Forelimb muscle (tissue), 1 donor: ENCODE results near the gene ROBO1. TPM values are rescaled to one million over a fixed set of nuclear protein-coding genes. Genes with fewer than 3 reads are reported as not detected.
"Not testable (repeated sequence)": the region's sequence is repeated elsewhere in the genome, so short reads cannot be mapped to it uniquely, and the experiment has no call there.

Experiments used
- DNase-seq: peaks from one replicate; pipeline ENCODE4 v3.0.0-alpha.2; 2013; ENCODE audit warnings: low read depth
- polyA plus RNA-seq: library from polyadenylated mRNA; unstranded; fragments of 120-200 nt; gene quantifications from one replicate; pipeline ENCODE4 v1.2.1, GENCODE V29; 2013; ENCODE audit not compliant: insufficient read length

ROBO1 gene
- polyA plus RNA-seq, 1 donor = 35.9 TPM

DNA sequence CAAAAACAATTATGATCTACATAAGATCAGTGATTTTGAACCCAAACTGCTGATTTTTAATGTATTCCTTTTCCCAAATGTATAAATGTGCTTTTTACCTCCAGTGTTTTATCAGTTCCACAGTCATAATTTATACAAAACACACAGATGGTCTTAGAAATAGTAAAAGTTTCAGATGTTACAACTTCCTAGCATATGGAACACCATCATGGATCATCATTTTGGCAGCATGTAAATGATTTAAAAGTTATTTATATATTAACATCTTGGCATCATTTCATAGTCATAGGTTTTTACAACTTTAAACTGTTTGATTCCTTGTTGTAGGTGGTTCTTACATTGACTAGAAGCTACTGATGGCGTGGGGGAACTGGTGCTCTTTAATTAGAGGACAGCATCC is 1025.3 kb downstream of the ROBO1 start:
- no peak for DNase-seq

DNA sequence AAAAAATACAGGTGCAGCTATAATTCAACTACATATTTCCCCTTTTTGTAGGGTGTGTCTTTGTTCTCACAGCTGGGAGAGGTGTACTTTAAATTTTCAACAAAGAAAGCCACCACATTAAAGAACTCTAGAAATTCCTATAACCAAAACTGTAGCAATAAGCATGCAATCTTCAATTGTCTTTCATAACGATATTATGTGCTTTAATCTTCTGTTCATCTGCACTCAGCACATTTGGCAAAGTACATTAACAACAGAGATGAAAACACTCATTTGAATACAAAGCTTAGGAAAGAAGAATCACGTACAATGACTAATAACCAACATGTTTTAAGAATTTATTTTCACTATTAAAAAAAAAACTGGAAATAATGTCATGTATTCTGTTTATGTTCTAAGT is 1025.8 kb downstream of the ROBO1 start:
- no peak for DNase-seq

DNA sequence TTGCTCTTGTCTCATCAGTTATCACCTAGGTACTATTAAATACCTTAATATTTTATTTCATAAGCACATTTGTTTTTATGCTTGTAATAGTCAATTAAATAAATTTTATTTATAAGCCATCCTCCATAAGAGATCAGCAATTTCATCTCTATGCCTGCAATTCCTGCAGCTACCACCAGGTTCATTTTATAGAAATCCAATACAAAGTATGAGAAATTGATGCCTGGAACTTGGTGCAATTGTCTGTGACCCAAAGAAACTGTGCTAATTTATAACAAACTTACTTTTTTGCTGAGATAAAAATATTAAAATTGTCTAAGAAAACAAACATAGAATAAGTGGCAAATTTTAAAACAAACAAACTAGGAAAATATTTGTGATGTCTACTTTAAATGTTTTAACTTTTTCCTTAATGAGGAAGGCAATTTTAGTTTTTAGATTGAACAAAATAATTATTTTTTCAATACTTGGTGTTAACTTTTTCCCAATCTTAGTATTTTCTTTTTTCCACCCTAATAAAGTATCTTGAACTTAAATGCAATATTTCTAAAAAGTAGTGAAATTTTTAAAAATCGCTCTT is 1026.6 kb downstream of the ROBO1 start:
- DNase-seq = no peak

- no peak for DNase-seq
These were observed 1029.0 kb downstream of the ROBO1 start for GRCh38 chr3:78738833-78739232.

DNA sequence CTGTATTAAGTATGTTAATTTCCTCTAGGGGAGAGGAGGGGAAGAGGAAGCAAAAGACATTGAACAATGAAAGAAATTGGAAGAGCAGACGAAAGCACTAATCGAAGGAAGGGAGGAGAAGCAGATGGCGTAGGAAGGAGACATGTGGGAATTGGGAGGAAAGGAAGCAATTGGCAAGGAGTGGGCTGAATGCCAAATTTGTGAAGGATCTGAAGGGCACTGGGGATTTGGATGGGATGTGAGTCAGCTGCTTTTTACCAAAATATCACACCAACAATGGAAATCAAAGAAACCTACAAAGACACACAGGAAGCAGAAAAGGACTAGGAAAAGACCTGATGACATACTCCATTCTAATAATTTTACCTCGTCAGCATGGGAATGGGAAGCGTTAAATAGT is 1029.8 kb downstream of the ROBO1 start:
- no peak for DNase-seq

GRCh38 chr3:78736863-78737262 is 1030.9 kb downstream of the ROBO1 start:
- DNase-seq = no peak

DNA sequence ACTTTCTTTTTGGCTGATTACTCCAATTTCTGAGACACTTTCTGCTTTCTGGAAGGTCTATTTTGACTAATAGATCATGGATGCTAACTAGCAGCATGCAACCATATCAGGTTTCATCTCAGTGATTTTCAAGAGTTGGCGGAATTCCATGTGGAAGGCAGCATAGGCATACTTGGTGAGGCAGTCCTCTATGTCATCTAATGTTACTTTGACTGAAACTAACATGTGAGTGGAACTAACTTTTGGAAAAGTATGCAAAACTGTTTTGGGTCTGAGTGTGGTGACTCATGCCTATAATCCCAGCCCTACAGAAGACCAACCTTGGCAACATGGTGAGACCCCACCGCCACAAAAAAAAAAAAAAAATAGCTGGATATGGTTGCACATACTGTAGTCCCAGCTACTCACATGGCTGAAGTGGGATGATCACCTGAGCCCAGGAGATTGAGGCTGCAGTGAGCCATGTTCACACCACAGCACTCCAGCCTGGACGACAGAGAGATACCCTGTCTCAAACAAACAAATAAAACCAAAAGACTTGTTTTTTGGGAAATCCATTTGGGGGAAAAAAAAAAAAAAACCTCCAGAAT is 1033.7 kb downstream of the ROBO1 start:
- no peak for DNase-seq

DNA sequence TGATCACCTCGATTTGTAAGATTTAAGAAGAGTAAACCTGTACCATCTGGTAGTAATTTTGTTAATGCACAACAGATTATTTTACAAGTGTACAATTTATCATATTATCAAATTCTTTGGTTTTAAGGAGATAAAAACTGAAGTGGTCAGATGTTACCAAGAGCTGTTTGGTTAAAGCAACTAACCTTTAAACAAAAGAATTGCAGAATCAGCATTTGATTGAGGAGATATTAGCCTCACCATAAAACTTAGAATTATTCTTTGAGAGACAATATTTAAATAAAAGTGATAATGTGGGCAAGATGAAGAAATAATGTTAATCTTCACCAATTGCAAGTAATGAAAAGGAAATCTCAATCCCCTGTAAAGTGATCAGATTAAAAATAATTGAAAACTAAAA is 1034.9 kb downstream of the ROBO1 start:
- no peak for DNase-seq

DNA sequence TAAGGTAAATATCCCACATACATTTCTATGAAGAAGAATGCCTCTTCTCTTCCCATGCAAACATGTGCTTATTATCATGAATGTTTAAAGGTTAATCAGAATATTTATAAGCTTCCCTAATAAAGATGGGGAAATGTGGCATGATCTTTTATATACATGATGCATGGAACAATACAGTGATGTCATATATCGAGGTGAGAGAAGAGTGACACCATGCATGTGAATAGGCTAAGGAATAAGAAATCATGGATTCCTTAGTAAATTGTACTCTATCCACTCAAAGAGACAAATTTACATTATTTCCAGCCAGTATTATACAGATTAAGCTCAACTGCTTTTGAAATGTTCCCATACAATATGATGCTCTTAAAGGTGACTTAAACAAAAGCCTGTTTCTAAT is 1035.3 kb downstream of the ROBO1 start:
- DNase-seq = no peak

GRCh38 chr3:78729946-78730345 is 1037.9 kb downstream of the ROBO1 start:
- DNase-seq = no peak

DNA sequence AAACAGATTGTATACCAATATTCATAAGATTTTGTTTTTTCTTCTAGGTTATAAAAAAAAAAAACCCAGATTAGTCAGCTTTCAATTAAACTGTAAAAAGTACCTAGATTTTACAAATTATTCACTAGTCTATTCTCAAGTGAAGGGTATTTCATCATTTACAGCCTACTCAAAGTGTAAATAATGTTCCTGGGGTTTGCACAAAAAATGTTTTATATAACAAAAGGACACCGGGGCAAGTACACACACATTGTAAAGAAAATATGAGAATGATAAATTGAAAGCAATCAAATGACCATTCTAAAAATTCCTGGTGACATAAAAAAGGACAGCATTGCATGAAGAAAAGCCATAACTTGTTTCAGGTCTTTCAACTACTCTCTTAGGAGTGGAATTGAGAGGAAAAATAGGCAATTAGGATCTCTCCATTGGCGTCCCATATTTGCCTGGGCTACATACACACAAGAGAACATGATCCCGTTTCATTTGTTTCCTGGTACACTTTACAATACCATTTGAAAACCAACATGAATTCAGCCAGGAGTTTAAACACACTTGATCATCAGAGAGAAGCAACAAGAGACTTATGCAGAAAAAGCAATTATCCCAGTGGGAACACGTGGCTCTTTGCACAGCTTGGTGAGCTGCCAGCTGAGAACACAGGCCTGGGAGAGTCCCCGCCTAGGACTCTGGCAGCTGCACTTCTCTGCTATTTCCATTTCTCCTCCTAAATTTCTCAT is 1039.2 kb downstream of the ROBO1 start:
- DNase-seq = peak; percentile 36

DNA sequence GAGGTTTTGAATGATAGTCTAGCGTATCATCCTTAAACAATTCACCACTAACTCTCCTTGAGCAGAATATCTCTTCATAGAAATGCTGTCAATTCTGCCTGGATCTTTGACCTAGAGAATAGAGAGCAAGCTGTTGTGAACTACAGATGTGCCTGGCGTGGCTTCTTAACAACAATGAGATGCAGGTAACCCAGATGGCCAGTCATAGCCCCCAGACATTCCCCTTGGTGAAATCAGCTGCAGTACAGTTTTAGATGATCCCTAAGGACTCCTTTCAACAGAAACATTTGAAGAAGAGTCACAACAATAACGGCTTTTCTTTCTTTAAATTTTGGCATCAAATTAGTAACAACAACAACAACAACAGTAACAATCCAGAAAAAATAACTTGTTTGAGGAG is 1041.3 kb downstream of the ROBO1 start:
- no peak for DNase-seq

- DNase-seq = no peak
These were observed 1042.0 kb downstream of the ROBO1 start for GRCh38 chr3:78725703-78726246.

GRCh38 chr3:78724859-78725258 is 1042.9 kb downstream of the ROBO1 start:
- DNase-seq = no peak

GRCh38 chr3:78724364-78724763 is 1043.4 kb downstream of the ROBO1 start:
- DNase-seq = not testable (repeated sequence)

DNA sequence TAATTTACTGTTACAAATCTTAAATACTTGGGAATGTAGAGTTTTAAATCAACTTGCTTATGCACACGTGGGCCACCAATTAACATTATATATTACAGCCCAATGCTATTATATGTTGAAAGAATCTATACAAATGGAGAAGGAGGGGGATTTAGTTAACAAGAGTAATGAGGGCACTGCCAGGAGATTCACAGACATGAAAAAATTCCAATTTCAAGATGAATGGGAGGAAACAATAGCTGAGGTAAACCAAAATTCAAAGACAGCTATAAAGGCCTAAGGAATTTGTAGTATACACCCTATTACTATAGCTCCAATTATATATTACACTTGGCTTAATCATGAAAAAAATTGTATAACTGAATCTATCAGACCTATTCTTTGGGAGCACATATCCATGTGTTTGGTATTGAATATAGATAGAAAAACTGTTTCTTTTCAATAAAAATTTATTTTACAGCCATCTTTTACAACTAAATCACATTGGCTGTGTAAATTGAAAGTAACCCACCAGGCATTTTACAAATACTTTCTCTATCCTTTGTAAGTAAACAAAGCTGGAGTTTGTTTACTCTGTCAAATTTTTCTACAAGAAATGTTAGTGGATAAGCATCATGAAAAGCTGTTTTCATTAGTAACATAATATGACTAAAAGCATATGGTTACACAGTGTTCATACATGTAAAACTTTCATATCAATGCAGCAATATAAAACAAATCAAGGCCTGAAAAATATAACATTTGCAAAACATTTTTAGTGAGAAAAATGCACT is 1045.8 kb downstream of the ROBO1 start:
- no peak for DNase-seq

DNA sequence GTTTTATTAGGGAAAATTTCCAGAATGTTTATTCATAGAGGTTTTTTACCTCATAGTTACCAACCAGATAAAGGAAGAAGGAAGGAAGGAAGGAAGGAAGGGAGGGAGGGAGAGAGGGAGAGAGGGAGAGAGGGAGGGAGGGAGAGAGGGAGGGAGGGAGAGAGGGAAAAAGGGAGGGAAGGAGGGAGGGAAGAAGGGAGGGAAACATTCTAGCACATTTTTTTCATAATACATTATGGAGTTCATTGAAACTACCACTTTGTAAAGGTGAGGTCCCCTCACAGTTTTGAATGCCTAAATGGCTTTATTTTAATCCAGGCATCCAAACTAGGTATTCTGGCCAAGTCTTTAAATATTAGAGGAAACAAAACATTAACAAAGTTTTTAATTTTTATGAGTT is 1049.1 kb downstream of the ROBO1 start:
- no peak for DNase-seq

DNA sequence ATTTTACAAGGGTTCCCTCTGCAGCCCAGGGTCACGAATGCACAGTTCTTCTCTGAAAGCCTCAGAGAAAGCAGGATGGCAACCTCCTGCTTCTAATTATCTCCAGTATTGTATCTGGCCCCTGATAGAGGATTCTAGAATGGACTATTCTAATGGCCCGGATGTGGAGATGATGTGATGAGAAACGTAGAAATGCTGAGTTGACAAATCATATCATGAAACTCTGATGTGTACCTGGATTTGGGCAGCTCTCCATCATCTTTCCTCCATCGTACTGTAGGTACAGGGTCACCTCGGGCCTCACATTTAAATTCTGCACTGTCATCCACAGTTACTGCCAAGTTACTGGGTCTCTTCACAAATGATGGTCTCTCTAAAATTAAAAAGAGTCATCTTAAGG is 1050.8 kb downstream of the ROBO1 start:
- no peak for DNase-seq

- no peak for DNase-seq
These were observed 1054.9 kb downstream of the ROBO1 start for GRCh38 chr3:78712941-78713340.

DNA sequence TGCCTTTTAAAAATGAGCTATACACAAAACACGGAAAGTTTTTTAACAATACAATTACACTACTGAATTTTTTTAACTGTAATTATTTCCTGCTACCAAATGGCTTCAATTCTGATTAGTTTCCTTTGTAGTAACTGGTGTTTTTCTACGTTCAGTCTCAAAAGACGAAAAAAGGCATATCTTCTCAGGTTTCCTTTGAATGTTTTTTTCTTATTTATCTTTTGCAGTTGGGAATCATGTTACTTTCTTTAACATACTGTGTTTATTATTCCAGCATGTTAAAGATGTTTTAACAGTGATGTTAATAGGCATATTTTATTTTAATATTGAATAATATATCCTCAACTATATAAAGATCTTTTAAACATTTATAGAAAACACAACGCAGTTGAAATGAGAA is 1055.5 kb downstream of the ROBO1 start:
- no peak for DNase-seq

- DNase-seq = no peak
These were observed 1059.2 kb downstream of the ROBO1 start for GRCh38 chr3:78708565-78709073.

- no peak for DNase-seq
These were observed 1060.2 kb downstream of the ROBO1 start for GRCh38 chr3:78707609-78708008.
